Measurements from ENCODE around the gene LY6G6F. TPM values are rescaled to one million over a fixed set of nuclear protein-coding genes. Genes with fewer than 3 reads are reported as not detected.
"Not testable (repeated sequence)": the region's sequence is repeated elsewhere in the genome, so short reads cannot be mapped to it uniquely, and the experiment has no call there.

The LY6G6F gene
- total and polyA plus RNA-seq, 9 donors: not detected

DNA sequence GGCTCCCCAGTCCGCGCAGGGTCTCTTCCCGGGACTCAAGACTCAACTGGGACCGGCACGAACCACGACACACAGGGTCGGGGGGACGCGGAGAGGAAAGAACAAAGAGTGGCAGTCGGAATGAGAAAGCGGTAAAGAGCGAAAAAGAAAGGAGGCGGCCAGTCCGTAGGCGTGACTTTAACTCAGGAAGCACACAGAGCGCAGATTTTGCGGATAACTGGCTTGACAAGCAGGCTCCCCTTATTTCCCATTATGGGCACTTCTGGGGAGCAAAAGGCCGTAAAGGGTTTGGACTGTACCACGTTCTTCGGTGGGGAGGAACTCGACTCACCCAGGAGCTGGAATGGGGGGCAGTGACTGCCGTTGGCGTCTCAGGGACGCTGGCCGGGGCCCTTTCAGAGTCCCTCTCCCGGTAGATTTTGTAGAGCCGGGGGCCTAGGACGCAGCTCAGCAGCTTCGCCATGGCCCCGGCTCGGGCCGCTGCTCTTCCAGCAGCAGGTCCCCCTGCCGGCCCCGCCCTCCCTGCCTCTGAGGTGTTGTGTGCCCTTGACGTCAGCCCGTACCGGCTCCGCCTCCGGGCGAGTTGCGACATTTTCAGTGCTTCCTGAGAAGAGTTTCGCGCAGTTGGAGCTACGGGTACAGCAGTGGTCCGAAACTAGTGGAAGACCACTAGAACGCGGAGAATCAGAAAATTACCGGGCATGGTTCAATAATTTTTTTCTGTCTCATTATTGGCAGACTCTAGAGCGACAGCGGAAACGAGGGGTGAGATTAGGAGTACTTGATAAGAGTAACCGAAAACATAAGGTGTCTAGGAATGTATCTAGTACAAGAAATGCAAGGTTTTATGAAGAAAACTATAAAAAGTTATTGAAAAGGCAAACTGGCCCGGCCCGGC lies 3.6 kb upstream of the LY6G6F start, which contains the start of gene ABHD16A:
ABHD16A (minus strand) TSS at position 506 of the 898 bp plus-strand sequence; CDS start at position 463, 43 bp downstream.
- Histone ChIP-seq H3K4me1 (ENCODE audit: insufficient read depth) (peaks cover 11% of the 10 kb centered on the region), H3K9me3 (no peaks in the 10 kb centered on the region), H3K4me3 (peak within 1 kb of the TSS; percentile 58), H3K36me3 (no peaks in the 10 kb centered on the region), H3K27ac (peak within 1 kb of the TSS; percentile 87 to 99), H3K27me3 (no peaks in the 10 kb centered on the region)
- 0 to 1% (median 1%) methylated on average over 54 of the region's 54 CpGs for WGBS, 3 donors
- TF ChIP-seq, protein P1, sequence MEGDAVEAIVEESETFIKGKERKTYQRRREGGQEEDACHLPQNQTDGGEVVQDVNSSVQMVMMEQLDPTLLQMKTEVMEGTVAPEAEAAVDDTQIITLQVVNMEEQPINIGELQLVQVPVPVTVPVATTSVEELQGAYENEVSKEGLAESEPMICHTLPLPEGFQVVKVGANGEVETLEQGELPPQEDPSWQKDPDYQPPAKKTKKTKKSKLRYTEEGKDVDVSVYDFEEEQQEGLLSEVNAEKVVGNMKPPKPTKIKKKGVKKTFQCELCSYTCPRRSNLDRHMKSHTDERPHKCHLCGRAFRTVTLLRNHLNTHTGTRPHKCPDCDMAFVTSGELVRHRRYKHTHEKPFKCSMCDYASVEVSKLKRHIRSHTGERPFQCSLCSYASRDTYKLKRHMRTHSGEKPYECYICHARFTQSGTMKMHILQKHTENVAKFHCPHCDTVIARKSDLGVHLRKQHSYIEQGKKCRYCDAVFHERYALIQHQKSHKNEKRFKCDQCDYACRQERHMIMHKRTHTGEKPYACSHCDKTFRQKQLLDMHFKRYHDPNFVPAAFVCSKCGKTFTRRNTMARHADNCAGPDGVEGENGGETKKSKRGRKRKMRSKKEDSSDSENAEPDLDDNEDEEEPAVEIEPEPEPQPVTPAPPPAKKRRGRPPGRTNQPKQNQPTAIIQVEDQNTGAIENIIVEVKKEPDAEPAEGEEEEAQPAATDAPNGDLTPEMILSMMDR (IDR thresholded peaks at IDR 0.05): peak in 2 of 3 donors; percentile 19 to 35
- TF ChIP-seq POLR2A (IDR thresholded peaks at IDR 0.05) (peak; percentile 98), EP300 (IDR thresholded peaks at IDR 0.05) (no peak)
- DNase-seq: peak; percentile 98 to 99 (median 99)
- intact Hi-C loops (cut with DNase I): loop anchor here in 1 of 4 donors (2.0 kb wide), 1 partner anchor 26 kb away; the partner anchor contains the start of gene DDAH2

DNA sequence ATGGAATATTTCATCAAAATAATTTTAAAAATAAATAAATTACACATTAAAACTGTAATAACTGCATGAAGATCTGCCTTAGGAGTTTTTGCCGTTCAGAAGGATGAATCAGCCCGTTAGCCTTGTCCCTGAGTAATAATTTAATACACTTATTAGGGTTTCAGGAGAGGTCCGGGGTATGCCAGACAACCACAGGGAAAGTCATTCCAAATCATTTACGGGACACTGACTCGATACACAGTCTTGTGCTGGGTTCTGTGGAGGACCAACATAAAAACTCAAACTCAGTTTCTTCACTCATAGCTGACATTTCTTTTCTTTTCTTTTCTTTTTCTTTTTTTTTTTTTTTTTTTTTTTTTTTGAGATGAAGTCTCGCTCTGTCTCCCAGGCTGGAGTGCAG lies 735 bp upstream of the LY6G6F start:
- no peaks in the 10 kb centered on the region for H3K36me3 ChIP-seq
- H3K9me3 ChIP-seq: no peaks in the 10 kb centered on the region
- intact Hi-C loops (cut with DNase I): no loop called here
- 75 to 82% (median 76%) methylated on average over 6 of the region's 6 CpGs for WGBS, 3 donors
- no peaks in the 10 kb centered on the region for H3K27me3 ChIP-seq
- H3K4me1 ChIP-seq (ENCODE audit: insufficient read depth): peaks cover 11% of the 10 kb centered on the region
- H3K4me3 ChIP-seq: no peak overlapping the region
- no peak for DNase-seq
- TF ChIP-seq EP300 (IDR thresholded peaks at IDR 0.05) (no peak), POLR2A (IDR thresholded peaks at IDR 0.05) (no peak)
- TF ChIP-seq, protein P1 (IDR thresholded peaks at IDR 0.05): no peak
- H3K27ac ChIP-seq: no peak overlapping the region

DNA sequence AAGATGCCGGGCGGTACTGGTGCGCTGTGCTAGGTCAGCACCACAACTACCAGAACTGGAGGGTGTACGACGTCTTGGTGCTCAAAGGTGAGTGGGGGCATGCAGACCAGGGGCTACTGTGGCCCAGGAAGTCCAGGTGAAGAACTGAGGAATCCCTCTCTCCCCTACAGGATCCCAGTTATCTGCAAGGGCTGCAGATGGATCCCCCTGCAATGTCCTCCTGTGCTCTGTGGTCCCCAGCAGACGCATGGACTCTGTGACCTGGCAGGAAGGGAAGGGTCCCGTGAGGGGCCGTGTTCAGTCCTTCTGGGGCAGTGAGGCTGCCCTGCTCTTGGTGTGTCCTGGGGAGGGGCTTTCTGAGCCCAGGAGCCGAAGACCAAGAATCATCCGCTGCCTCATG lies 1.0 kb downstream of the LY6G6F start:
- TF ChIP-seq EP300 (IDR thresholded peaks at IDR 0.05) (no peak), POLR2A (IDR thresholded peaks at IDR 0.05) (no peak)
- TF ChIP-seq, protein P1 (IDR thresholded peaks at IDR 0.05): no peak
- no peak for DNase-seq
- Histone ChIP-seq H3K4me1 (ENCODE audit: insufficient read depth) (peaks cover 3% of the 10 kb centered on the region), H3K36me3 (no peaks in the 10 kb centered on the region), H3K9me3 (no peaks in the 10 kb centered on the region), H3K27me3 (no peaks in the 10 kb centered on the region), H3K4me3 (no peak overlapping the region), H3K27ac (no peak overlapping the region)
- WGBS, 3 donors: 84 to 88% (median 85%) methylated on average over 10 of the region's 10 CpGs
- intact Hi-C loops (cut with DNase I): no loop called here

DNA sequence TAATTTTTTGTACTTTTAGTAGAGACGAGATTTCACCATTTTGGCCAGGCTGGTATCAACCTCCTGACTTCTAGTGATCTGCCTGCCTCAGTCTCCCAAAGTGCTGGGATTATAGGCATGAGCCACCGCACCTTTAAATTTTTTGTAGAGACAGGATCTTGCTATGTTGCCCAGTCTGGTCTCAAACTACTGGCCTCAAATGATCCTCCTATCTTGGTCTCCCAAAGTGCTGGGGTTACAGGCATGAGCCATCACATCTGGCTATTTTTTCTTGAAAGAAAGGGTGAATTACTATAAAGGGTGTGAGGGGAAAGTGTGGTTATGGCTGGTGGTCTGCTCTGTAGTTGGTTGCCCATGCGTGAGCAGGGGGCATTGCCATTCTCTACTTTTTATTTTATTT lies 1.6 kb downstream of the LY6G6F start:
- Histone ChIP-seq H3K27ac (no peak overlapping the region), H3K9me3 (no peaks in the 10 kb centered on the region), H3K4me1 (ENCODE audit: insufficient read depth) (peaks cover 3% of the 10 kb centered on the region), H3K27me3 (no peaks in the 10 kb centered on the region), H3K36me3 (no peaks in the 10 kb centered on the region), H3K4me3 (no peak overlapping the region)
- intact Hi-C loops (cut with DNase I): no loop called here
- TF ChIP-seq EP300 (IDR thresholded peaks at IDR 0.05) (no peak), POLR2A (IDR thresholded peaks at IDR 0.05) (no peak)
- TF ChIP-seq, protein P1 (IDR thresholded peaks at IDR 0.05): no peak
- 92 to 98% (median 96%) methylated on average over 3 of the region's 3 CpGs for WGBS, 3 donors
- DNase-seq: no peak

GRCh38 chr6:31709157-31709556 lies 2.5 kb downstream of the LY6G6F start:
- H3K9me3 ChIP-seq; DNase-seq; intact Hi-C loops (cut with DNase I); H3K4me1 ChIP-seq (ENCODE audit: insufficient read depth); H3K27me3 ChIP-seq; H3K4me3 ChIP-seq; H3K36me3 ChIP-seq; H3K27ac ChIP-seq: not testable (repeated sequence)
- 87% methylated on average over 11 of the region's 11 CpGs for WGBS, 3 donors

All from ovary (tissue), 9 donors.